ENCODE measurements around the gene HIVEP2. TPM values are rescaled to one million over a fixed set of nuclear protein-coding genes. Genes with fewer than 3 reads are reported as not detected.
A peak's percentile ranks its signal among the peaks of the same experiment; 100 is the strongest.

HIVEP2 gene
- polyA plus RNA-seq, 3 donors, result 0.16 to 1.4 (median 0.64) TPM

DNA sequence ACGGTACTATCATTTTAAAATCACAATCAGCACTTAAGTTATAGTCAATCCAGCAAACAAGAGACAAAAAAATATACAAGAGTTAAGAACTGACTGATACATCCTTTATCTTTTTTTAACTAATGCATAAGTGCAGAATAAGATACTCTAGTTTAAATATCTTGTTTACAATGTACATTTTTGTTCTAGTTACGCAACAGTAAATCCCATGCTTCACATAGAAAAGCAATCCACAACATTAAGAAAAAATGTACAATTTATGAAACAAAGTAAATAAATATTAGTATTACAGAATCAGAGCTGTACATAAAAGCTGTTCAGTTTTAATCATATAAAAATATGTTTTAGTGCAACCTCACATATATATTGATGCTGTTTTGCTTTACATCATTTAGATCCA lies 192.6 kb downstream of the HIVEP2 start:
- peaks cover 8% of the 10 kb centered on the region in 2 donors for H3K36me3 Mint-ChIP-seq
- no peaks in the 10 kb centered on the region for H3K9me3 ChIP-seq (replicated peaks in 1 of 2; ENCODE audit: control insufficient read depth in 1 of 2, insufficient read depth in 1 of 2, low read length in 2 of 2)
- no peak overlapping the region for H3K27ac ChIP-seq (ENCODE audit: low read depth in 1 of 2, low read length in 2 of 2)
- no peaks in the 10 kb centered on the region for H4K20me1 ChIP-seq (ENCODE audit: insufficient read depth, low read length)
- WGBS (ENCODE audit: insufficient coverage), result no CpG with 5 or more reads among the region's 2 CpGs
- H3K27me3 ChIP-seq (ENCODE audit: control insufficient read depth in 2 of 2, insufficient read depth in 2 of 2, low read length in 2 of 2), result no peaks in the 10 kb centered on the region
- peaks cover 0 to 5% of the 10 kb centered on the region in 2 donors for H3K36me3 ChIP-seq (replicated peaks in 1 of 2; ENCODE audit: control insufficient read depth in 1 of 2, insufficient read depth in 2 of 2, low read length in 2 of 2)
- TF ChIP-seq, protein P1, sequence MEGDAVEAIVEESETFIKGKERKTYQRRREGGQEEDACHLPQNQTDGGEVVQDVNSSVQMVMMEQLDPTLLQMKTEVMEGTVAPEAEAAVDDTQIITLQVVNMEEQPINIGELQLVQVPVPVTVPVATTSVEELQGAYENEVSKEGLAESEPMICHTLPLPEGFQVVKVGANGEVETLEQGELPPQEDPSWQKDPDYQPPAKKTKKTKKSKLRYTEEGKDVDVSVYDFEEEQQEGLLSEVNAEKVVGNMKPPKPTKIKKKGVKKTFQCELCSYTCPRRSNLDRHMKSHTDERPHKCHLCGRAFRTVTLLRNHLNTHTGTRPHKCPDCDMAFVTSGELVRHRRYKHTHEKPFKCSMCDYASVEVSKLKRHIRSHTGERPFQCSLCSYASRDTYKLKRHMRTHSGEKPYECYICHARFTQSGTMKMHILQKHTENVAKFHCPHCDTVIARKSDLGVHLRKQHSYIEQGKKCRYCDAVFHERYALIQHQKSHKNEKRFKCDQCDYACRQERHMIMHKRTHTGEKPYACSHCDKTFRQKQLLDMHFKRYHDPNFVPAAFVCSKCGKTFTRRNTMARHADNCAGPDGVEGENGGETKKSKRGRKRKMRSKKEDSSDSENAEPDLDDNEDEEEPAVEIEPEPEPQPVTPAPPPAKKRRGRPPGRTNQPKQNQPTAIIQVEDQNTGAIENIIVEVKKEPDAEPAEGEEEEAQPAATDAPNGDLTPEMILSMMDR (IDR thresholded peaks at IDR 0.05), result no peak
- H3K4me3 Mint-ChIP-seq, result no peak overlapping the region
- no peak for DNase-seq
- H3K4me1 Mint-ChIP-seq, result no peaks in the 10 kb centered on the region
- H3K4me1 ChIP-seq (ENCODE audit: control insufficient read depth in 1 of 2, insufficient read depth in 2 of 2, low read length in 2 of 2), result no peaks in the 10 kb centered on the region
- H3K79me2 ChIP-seq (ENCODE audit: insufficient read depth, low read length), result no peaks in the 10 kb centered on the region
- H3K4me2 ChIP-seq (replicated peaks; ENCODE audit: extremely low read depth, low read length, poor library complexity, severe bottlenecking), result no peak overlapping the region
- peaks cover 0 to 5% (median 0%) of the 10 kb centered on the region in 3 donors for H3K27me3 Mint-ChIP-seq (ENCODE audit: low read depth in 3 of 3)
- H3K9me3 Mint-ChIP-seq, result no peaks in the 10 kb centered on the region
- no peak overlapping the region for H3K27ac Mint-ChIP-seq
- no peak overlapping the region for H3K9ac ChIP-seq (ENCODE audit: insufficient read depth, low read length, poor library complexity, severe bottlenecking)
- no peak overlapping the region for H3K4me3 ChIP-seq (replicated peaks in 1 of 3; ENCODE audit: low read depth in 2 of 3, low read length in 3 of 3)
- H2AFZ ChIP-seq (ENCODE audit: insufficient read depth, low read depth, low read length, poor library complexity, severe bottlenecking), result no peak overlapping the region
- intact Hi-C loops (cut with micrococcal nuclease), result no loop called here

DNA sequence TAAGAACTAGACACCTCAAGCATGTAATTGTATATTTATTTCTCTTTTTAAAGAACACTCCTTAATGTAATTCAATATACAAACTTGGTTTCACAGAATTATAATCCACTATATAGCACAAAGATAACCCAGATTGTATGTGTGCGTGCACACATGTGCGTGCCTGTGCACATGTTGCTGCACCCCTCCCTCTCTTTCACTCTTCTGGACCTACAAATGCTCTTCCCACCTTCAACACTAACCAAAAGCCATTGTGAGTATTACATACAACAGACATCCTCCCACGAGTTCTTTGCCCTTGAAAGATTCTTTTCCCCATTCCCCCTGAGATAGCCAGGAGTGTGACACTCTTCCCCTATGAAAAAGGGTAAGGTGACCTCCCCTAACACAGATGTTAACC lies 193.5 kb downstream of the HIVEP2 start:
- no peak overlapping the region for H3K27ac ChIP-seq (ENCODE audit: low read depth in 1 of 2, low read length in 2 of 2)
- TF ChIP-seq, protein P1 (IDR thresholded peaks at IDR 0.05), result no peak

More for the DNA sequence above, 193.5 kb downstream of the HIVEP2 start:
- Mint-ChIP-seq H3K9me3 (no peaks in the 10 kb centered on the region), H3K36me3 (peaks cover 6 to 8% of the 10 kb centered on the region in 2 donors), H3K4me3 (no peak overlapping the region), H3K4me1 (no peaks in the 10 kb centered on the region), H3K27me3 (ENCODE audit: low read depth in 3 of 3) (peaks cover 0 to 5% (median 0%) of the 10 kb centered on the region in 3 donors), H3K27ac (peak overlapping the region in 1 of 7 donors; percentile 5)
- intact Hi-C loops (cut with micrococcal nuclease), result no loop called here
- Histone ChIP-seq H2AFZ (ENCODE audit: insufficient read depth, low read depth, low read length, poor library complexity, severe bottlenecking) (no peak overlapping the region), H3K27me3 (ENCODE audit: control insufficient read depth in 2 of 2, insufficient read depth in 2 of 2, low read length in 2 of 2) (no peaks in the 10 kb centered on the region), H4K20me1 (ENCODE audit: insufficient read depth, low read length) (no peaks in the 10 kb centered on the region), H3K79me2 (ENCODE audit: insufficient read depth, low read length) (no peaks in the 10 kb centered on the region), H3K9ac (ENCODE audit: insufficient read depth, low read length, poor library complexity, severe bottlenecking) (no peak overlapping the region), H3K36me3 (replicated peaks in 1 of 2; ENCODE audit: control insufficient read depth in 1 of 2, insufficient read depth in 2 of 2, low read length in 2 of 2) (peaks cover 0 to 5% of the 10 kb centered on the region in 2 donors), H3K4me2 (replicated peaks; ENCODE audit: extremely low read depth, low read length, poor library complexity, severe bottlenecking) (no peak overlapping the region), H3K4me3 (replicated peaks in 1 of 3; ENCODE audit: low read depth in 2 of 3, low read length in 3 of 3) (no peak overlapping the region), H3K4me1 (ENCODE audit: control insufficient read depth in 1 of 2, insufficient read depth in 2 of 2, low read length in 2 of 2) (no peaks in the 10 kb centered on the region), H3K9me3 (replicated peaks in 1 of 2; ENCODE audit: control insufficient read depth in 1 of 2, insufficient read depth in 1 of 2, low read length in 2 of 2) (no peaks in the 10 kb centered on the region)
- WGBS (ENCODE audit: insufficient coverage), result 100% methylated on average over 2 of the region's 3 CpGs
- no peak for DNase-seq
